ENCODE results near the gene CXorf38. TPM values are rescaled to one million over a fixed set of nuclear protein-coding genes. Genes with fewer than 3 reads are reported as not detected.

The CXorf38 gene
- total RNA-seq, 1 experiment from 2014 or later: 14.9 TPM

GRCh38 chrX:40628506-40628905 lies 18.9 kb downstream of the CXorf38 start:
- BruUV-seq (replicated peaks): no TSS peak
- intact Hi-C loops (cut with micrococcal nuclease; ENCODE audit: unreplicated experiment): no loop called here
- no peak overlapping the region for H3K27ac Mint-ChIP-seq (ENCODE audit: unreplicated experiment)
- no peak for DNase-seq
- no peaks in the 10 kb centered on the region for H3K9me3 Mint-ChIP-seq (ENCODE audit: low read depth, unreplicated experiment)
- H3K4me3 Mint-ChIP-seq (ENCODE audit: low read depth, unreplicated experiment): no peak overlapping the region
- peaks cover 20% of the 10 kb centered on the region for H3K36me3 Mint-ChIP-seq (ENCODE audit: insufficient read depth, unreplicated experiment)
- no peaks in the 10 kb centered on the region for H3K27me3 Mint-ChIP-seq (ENCODE audit: unreplicated experiment)
- no peak for TF ChIP-seq CTCF (IDR thresholded peaks at IDR 0.05; ENCODE audit: unreplicated experiment)
- CTCF ChIA-PET: no interaction called here
- H3K4me1 Mint-ChIP-seq (ENCODE audit: low read depth, unreplicated experiment): no peaks in the 10 kb centered on the region

DNA sequence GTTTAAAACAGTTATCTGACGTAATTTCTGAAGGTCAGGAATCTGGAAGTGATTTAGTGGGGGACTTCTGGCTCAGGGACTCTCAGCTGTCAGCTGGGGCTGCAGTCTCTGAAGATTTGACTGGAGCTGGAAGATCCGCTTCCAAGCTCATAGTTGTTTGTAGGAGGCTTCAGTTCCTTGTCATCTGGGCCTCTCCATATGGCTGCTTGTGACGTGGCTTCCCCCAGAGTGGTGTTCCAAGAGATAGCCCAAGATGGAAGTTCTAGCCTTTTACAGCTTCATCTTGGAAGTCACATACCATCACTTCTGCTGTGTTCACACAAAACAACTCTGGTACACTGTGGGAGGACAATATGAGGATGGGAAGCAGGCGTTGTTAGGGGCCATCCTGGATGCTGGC lies 22.1 kb downstream of the CXorf38 start:
- Mint-ChIP-seq H3K9me3 (ENCODE audit: low read depth, unreplicated experiment) (no peaks in the 10 kb centered on the region), H3K36me3 (ENCODE audit: insufficient read depth, unreplicated experiment) (peaks cover 8% of the 10 kb centered on the region), H3K27me3 (ENCODE audit: unreplicated experiment) (no peaks in the 10 kb centered on the region), H3K4me3 (ENCODE audit: low read depth, unreplicated experiment) (no peak overlapping the region), H3K27ac (ENCODE audit: unreplicated experiment) (no peak overlapping the region), H3K4me1 (ENCODE audit: low read depth, unreplicated experiment) (no peaks in the 10 kb centered on the region)
- intact Hi-C loops (cut with micrococcal nuclease; ENCODE audit: unreplicated experiment): no loop called here
- CTCF ChIA-PET: no interaction called here
- no peak for TF ChIP-seq CTCF (IDR thresholded peaks at IDR 0.05; ENCODE audit: unreplicated experiment)
- DNase-seq: no peak
- BruUV-seq (replicated peaks): no TSS peak

- no peaks in the 10 kb centered on the region for H3K9me3 Mint-ChIP-seq (ENCODE audit: low read depth, unreplicated experiment)
- H3K4me1 Mint-ChIP-seq (ENCODE audit: low read depth, unreplicated experiment): no peaks in the 10 kb centered on the region
- peaks cover 8% of the 10 kb centered on the region for H3K36me3 Mint-ChIP-seq (ENCODE audit: insufficient read depth, unreplicated experiment)
- DNase-seq: no peak
- no peak overlapping the region for H3K27ac Mint-ChIP-seq (ENCODE audit: unreplicated experiment)
- BruUV-seq (replicated peaks): no TSS peak
- intact Hi-C loops (cut with micrococcal nuclease; ENCODE audit: unreplicated experiment): no loop called here
- CTCF ChIA-PET: no interaction called here
- no peak overlapping the region for H3K4me3 Mint-ChIP-seq (ENCODE audit: low read depth, unreplicated experiment)
- no peak for TF ChIP-seq CTCF (IDR thresholded peaks at IDR 0.05; ENCODE audit: unreplicated experiment)
- H3K27me3 Mint-ChIP-seq (ENCODE audit: unreplicated experiment): no peaks in the 10 kb centered on the region
These were observed 23.7 kb downstream of the CXorf38 start for GRCh38 chrX:40623665-40624064.

DNA sequence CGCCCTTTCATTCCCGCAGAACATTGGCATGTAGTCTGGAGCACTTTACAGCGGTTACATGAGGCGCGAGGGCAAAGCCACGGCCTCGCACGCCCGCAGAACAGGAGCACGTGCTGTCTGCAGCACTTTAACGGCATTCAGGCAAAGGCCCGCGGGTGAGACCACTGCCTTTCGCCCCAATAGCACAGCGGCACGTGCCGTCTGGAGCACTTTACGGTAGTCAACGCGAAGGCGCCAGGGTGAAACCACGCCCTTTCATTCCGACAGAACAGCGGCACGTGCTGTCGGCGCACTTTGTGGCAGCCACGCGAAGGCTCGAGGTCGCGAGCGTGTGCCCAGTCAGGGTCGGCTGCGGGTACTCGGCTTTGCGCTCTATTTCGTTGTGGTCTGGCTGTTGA lies 24.2 kb downstream of the CXorf38 start, which contains the start of gene MPC1L:
Gene MPC1L (plus strand): TSS at position 290 of the 398 bp plus-strand sequence. CDS start 138 bp downstream, outside the sequence.
- intact Hi-C loops (cut with micrococcal nuclease; ENCODE audit: unreplicated experiment): no loop called here
- TF ChIP-seq CTCF (IDR thresholded peaks at IDR 0.05; ENCODE audit: unreplicated experiment): no peak
- no peak within 1 kb of the TSS for H3K4me3 Mint-ChIP-seq (ENCODE audit: low read depth, unreplicated experiment)
- no peaks in the 10 kb centered on the region for H3K9me3 Mint-ChIP-seq (ENCODE audit: low read depth, unreplicated experiment)
- BruUV-seq (replicated peaks): no TSS peak
- CTCF ChIA-PET: no interaction called here
- H3K4me1 Mint-ChIP-seq (ENCODE audit: low read depth, unreplicated experiment): no peaks in the 10 kb centered on the region
- H3K27me3 Mint-ChIP-seq (ENCODE audit: unreplicated experiment): no peaks in the 10 kb centered on the region
- no peak for DNase-seq
- H3K27ac Mint-ChIP-seq (ENCODE audit: unreplicated experiment): no peak within 1 kb of the TSS
- H3K36me3 Mint-ChIP-seq (ENCODE audit: insufficient read depth, unreplicated experiment): peaks cover 5% of the 10 kb centered on the region

Data from Calu3 (cell line).